Uterus (tissue), 4 donors: Measurements from ENCODE around the gene LIN7B. TPM values are rescaled to one million over a fixed set of nuclear protein-coding genes. Genes with fewer than 3 reads are reported as not detected.

Experiments used
- DNase-seq, 2 donors: peaks; one replicate each; pipeline ENCODE4 v3.0.0-alpha.2; 2019 to 2020
- H3K27ac ChIP-seq, 2 donors: fragments of 200-600 bp; sonication (generic); 1 replicate in 1 of 2; 2 replicates in 1 of 2; pipeline ENCODE4 v1.5.1; 2016 to 2018
- H3K27me3 ChIP-seq, 2 donors: fragments of 200-600 bp; sonication (generic); one replicate each; pipeline ENCODE4 v1.5.1; 2018 to 2019; ENCODE audit warnings: control low read depth in 1 of 2
- H3K36me3 ChIP-seq, 2 donors: fragments of 200-600 bp; sonication (generic); one replicate each; pipeline ENCODE4 v1.5.1; 2019; ENCODE audit warnings: control low read depth in 1 of 2
- H3K4me1 ChIP-seq, 2 donors: fragments of 200-600 bp; sonication (generic); one replicate each; pipeline ENCODE4 v1.5.1; 2018 to 2019; ENCODE audit warnings: control low read depth in 1 of 2
- H3K4me3 ChIP-seq, 2 donors: fragments of 200-600 bp; sonication (generic); 1 replicate in 1 of 2; 2 replicates in 1 of 2; pipeline ENCODE4 v1.5.1; 2018 to 2019; ENCODE audit warnings: mild to moderate bottlenecking in 1 of 2
- H3K9me3 ChIP-seq, 2 donors: fragments of 200-600 bp; sonication (generic); one replicate each; pipeline ENCODE4 v1.5.1; 2019; ENCODE audit warnings: control low read depth in 1 of 2
- CTCF ChIP-seq, 4 experiments: fragments of 200-600 bp in 2 of 4; fragments of 450-650 bp in 2 of 4; sonication (generic) in 2 of 4; IDR thresholded peaks; one replicate each; pipeline ENCODE4 v1.5.1; 2016 to 2019; ENCODE audit warnings: antibody characterized with exemption in 4 of 4, mild to moderate bottlenecking in 2 of 4, moderate library complexity in 1 of 4
- POLR2A ChIP-seq, 2 donors: fragments of 450-650 bp; IDR thresholded peaks; one replicate each; pipeline ENCODE4 v1.6.1; 2016; ENCODE audit warnings: antibody characterized with exemption in 2 of 2, mild to moderate bottlenecking in 1 of 2, moderate library complexity in 1 of 2
- intact Hi-C: fragments of 100-400 bp; cut with DNase I; formaldehyde crosslinking; loops from one replicate; pipeline ENCODE4 v1.15.1; 2023; ENCODE audit warnings: low total_unique reads
- total RNA-seq, 4 donors: library from RNA; depleted of rRNA in 3 of 4; stranded (reverse); fragments of >200 nt in 3 of 4; gene quantifications; one replicate each; pipeline versions ENCODE4 v1.1.0 to v1.2.4, GENCODE V29; 2014 to 2023
- donor health status: DM: yes; HTN: yes; CAD: no.

LIN7B gene
- total RNA-seq, 4 donors from 2014 or later: 5.1 to 15.2 (median 5.7) TPM; not detected in 1

GRCh38 chr19:49157445-49158224, 43.5 kb downstream of the LIN7B start, which contains the start of gene TRPM4:
TRPM4 (plus strand) TSS chr19:49157792; CDS start chr19:49157867, 75 bp downstream.
- Histone ChIP-seq H3K4me1 (no peaks in the 10 kb centered on the region), H3K36me3 (no peaks in the 10 kb centered on the region), H3K4me3 (peak within 1 kb of the TSS; percentile 50 to 86), H3K9me3 (no peaks in the 10 kb centered on the region), H3K27ac (peak within 1 kb of the TSS; percentile 52 to 74), H3K27me3 (no peaks in the 10 kb centered on the region)
- intact Hi-C loops: no loop called here
- no peak for TF ChIP-seq CTCF (IDR thresholded peaks at IDR 0.05)
- peak; percentile 65 to 81 for TF ChIP-seq POLR2A (IDR thresholded peaks at IDR 0.05)
- DNase-seq: peak; percentile 80 to 81

GRCh38 chr19:49160450-49161189, 46.5 kb downstream of the LIN7B start:
- intact Hi-C loops: no loop called here
- TF ChIP-seq POLR2A (IDR thresholded peaks at IDR 0.05) (no peak), CTCF (IDR thresholded peaks at IDR 0.05) (no peak)

GRCh38 chr19:49161987-49162386, 47.8 kb downstream of the LIN7B start:
- Histone ChIP-seq H3K27me3 (no peaks in the 10 kb centered on the region), H3K4me3 (no peak overlapping the region), H3K36me3 (no peaks in the 10 kb centered on the region), H3K9me3 (no peaks in the 10 kb centered on the region), H3K27ac (no peak overlapping the region), H3K4me1 (no peaks in the 10 kb centered on the region)
- DNase-seq: no peak
- intact Hi-C loops: no loop called here
- TF ChIP-seq POLR2A (IDR thresholded peaks at IDR 0.05) (no peak), CTCF (IDR thresholded peaks at IDR 0.05) (no peak)

More at GRCh38 chr19:49160450-49161189, 46.5 kb downstream of the LIN7B start:
- Histone ChIP-seq H3K36me3 (no peaks in the 10 kb centered on the region), H3K9me3 (no peaks in the 10 kb centered on the region), H3K4me1 (no peaks in the 10 kb centered on the region), H3K27ac (no peak overlapping the region), H3K4me3 (no peak overlapping the region), H3K27me3 (no peaks in the 10 kb centered on the region)
- no peak for DNase-seq

DNA sequence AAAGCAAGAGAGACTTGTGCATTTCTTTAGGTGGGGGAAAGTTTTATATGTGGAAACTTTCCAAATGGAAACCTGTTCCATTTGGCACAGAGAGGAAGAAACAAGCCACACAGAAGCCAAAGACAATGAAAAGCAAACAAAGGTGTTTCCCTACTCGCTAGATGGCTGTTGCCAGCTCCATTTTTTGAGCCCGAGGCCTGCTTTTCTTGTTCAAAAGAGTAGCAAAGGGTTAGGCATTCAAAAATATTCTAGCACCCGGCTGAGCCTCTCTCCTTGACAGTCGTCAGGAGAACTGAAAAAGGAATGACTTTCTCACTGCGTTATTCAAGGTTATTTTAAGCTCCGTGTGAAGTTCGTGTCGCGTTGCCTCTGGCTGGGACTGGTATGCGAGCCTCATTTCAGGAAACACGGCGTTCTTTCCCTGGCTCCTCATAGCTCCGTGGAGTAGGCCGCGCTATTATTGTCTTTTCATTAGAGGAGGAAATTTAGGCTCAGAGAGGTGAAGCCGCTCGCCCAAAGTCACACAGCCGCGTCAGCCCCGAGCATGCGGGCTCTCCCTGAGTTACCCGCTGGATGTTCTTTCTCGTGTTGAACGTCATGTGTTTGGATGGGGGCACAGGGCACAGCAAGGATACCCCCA, 51.1 kb downstream of the LIN7B start:
- intact Hi-C loops: no loop called here
- Histone ChIP-seq H3K27me3 (no peaks in the 10 kb centered on the region), H3K4me3 (no peak overlapping the region), H3K27ac (peak overlapping the region in 1 of 2 donors; percentile 67), H3K9me3 (no peaks in the 10 kb centered on the region), H3K36me3 (no peaks in the 10 kb centered on the region), H3K4me1 (no peaks in the 10 kb centered on the region)
- TF ChIP-seq POLR2A (IDR thresholded peaks at IDR 0.05) (no peak), CTCF (IDR thresholded peaks at IDR 0.05) (no peak)
- no peak for DNase-seq
